Trophoblast cell (in vitro differentiated cells and primary cell): ENCODE measurements around the gene ADCY3.
"Not testable (repeated sequence)": the region's sequence is repeated elsewhere in the genome, so short reads cannot be mapped to it uniquely, and the experiment has no call there.

Experiments
- DNase-seq, 2 donors: peaks; one replicate each; pipeline ENCODE4 v3.0.0-alpha.2; 2016
- H2AFZ ChIP-seq: 2 replicates; pipeline ENCODE4 v1.6.1; 2013; ENCODE audit warnings: low read length, moderate library complexity, mild to moderate bottlenecking; ENCODE audit not compliant: insufficient read depth, poor library complexity
- H2AK5ac ChIP-seq: 2 replicates; pipeline ENCODE4 v1.6.1; 2013; ENCODE audit warnings: mild to moderate bottlenecking, low read length
- H2BK120ac ChIP-seq: 2 replicates; pipeline ENCODE4 v1.6.1; 2013; ENCODE audit warnings: low read length, mild to moderate bottlenecking, moderate library complexity; ENCODE audit not compliant: insufficient read depth, poor library complexity
- H2BK12ac ChIP-seq: 2 replicates; pipeline ENCODE4 v1.6.1; 2013; ENCODE audit warnings: mild to moderate bottlenecking, low read length, moderate library complexity
- H2BK5ac ChIP-seq: 2 replicates; pipeline ENCODE4 v1.6.1; 2013; ENCODE audit warnings: low read length, low read depth, moderate library complexity, mild to moderate bottlenecking; ENCODE audit not compliant: poor library complexity
- H3K14ac ChIP-seq: 2 replicates; pipeline ENCODE4 v1.6.1; 2013; ENCODE audit warnings: mild to moderate bottlenecking, low read length
- H3K18ac ChIP-seq: 2 replicates; pipeline ENCODE4 v1.6.1; 2013; ENCODE audit warnings: mild to moderate bottlenecking, low read length
- H3K23ac ChIP-seq: 2 replicates; pipeline ENCODE4 v1.6.1; 2013; ENCODE audit warnings: low read length
- H3K27ac ChIP-seq: 2 replicates; pipeline ENCODE4 v1.5.1; 2013; ENCODE audit warnings: low read depth, mild to moderate bottlenecking, inconsistent platforms, low read length, moderate library complexity
- H3K27me3 ChIP-seq: 2 replicates; pipeline ENCODE4 v1.6.1; 2013; ENCODE audit warnings: inconsistent platforms, mild to moderate bottlenecking, low read length, moderate library complexity; ENCODE audit not compliant: insufficient read depth
- H3K36me3 ChIP-seq, 2 experiments: 1 replicate in 1 of 2; 2 replicates in 1 of 2; pipeline ENCODE4 v1.6.1; 2013; ENCODE audit warnings: low read length in 2 of 2, mild to moderate bottlenecking in 2 of 2, moderate library complexity in 1 of 2; ENCODE audit not compliant: insufficient read depth in 2 of 2, control insufficient read depth in 1 of 2
- H3K4ac ChIP-seq: 2 replicates; pipeline ENCODE4 v1.6.1; 2013; ENCODE audit warnings: low read depth, mild to moderate bottlenecking, low read length, moderate library complexity
- H3K4me1 ChIP-seq, 2 experiments: 1 replicate in 1 of 2; 2 replicates in 1 of 2; pipeline ENCODE4 v1.6.1; 2013; ENCODE audit warnings: low read length in 2 of 2, mild to moderate bottlenecking in 2 of 2, moderate library complexity in 1 of 2; ENCODE audit not compliant: insufficient read depth in 2 of 2, control insufficient read depth in 1 of 2
- H3K4me2 ChIP-seq: 2 replicates; pipeline ENCODE4 v1.6.1; 2013; ENCODE audit warnings: inconsistent platforms, mild to moderate bottlenecking, low read length, moderate library complexity
- H3K4me3 ChIP-seq: 2 replicates; pipeline ENCODE4 v1.5.1; 2013; ENCODE audit warnings: mild to moderate bottlenecking, low read depth, low read length, inconsistent platforms
- H3K79me1 ChIP-seq: one replicate; pipeline ENCODE4 v1.6.1; 2013; ENCODE audit warnings: low read length
- H3K79me2 ChIP-seq: 2 replicates; pipeline ENCODE4 v1.6.1; 2013; ENCODE audit warnings: low read length, mild to moderate bottlenecking; ENCODE audit not compliant: control insufficient read depth, insufficient read depth, poor library complexity
- H3K9ac ChIP-seq: 2 replicates; pipeline ENCODE4 v1.6.1; 2013; ENCODE audit warnings: mild to moderate bottlenecking, low read length
- H3K9me3 ChIP-seq: 2 replicates; pipeline ENCODE4 v1.6.1; 2013; ENCODE audit warnings: low read depth, mild to moderate bottlenecking, control low read depth, inconsistent platforms, low read length; ENCODE audit not compliant: insufficient read depth
- H4K12ac ChIP-seq: 2 replicates; pipeline ENCODE4 v1.6.1; 2013; ENCODE audit warnings: low read depth, mild to moderate bottlenecking, low read length, moderate library complexity
- H4K8ac ChIP-seq: 2 replicates; pipeline ENCODE4 v1.6.1; 2013; ENCODE audit warnings: low read depth, mild to moderate bottlenecking, low read length, moderate library complexity
- H4K91ac ChIP-seq: one replicate; pipeline ENCODE4 v1.6.1; 2013; ENCODE audit warnings: low read depth, mild to moderate bottlenecking, low read length, moderate library complexity
- WGBS: extraction: QIAGEN DNeasy Blood & Tissue Kit; methylation state at CpG from one replicate; pipeline ENCODE4 v1.1.7; 2013; ENCODE audit warnings: missing lambda C conversion rate; ENCODE audit not compliant: insufficient read length, insufficient coverage; ENCODE audit errors: extremely low coverage; 5-methylcytosine and 5-hydroxymethylcytosine counted together

The ADCY3 gene

GRCh38 chr2:24806661-24807036 lies 113.4 kb downstream of the ADCY3 start:
- no peak overlapping the region for H4K12ac ChIP-seq
- H3K27ac ChIP-seq, result no peak overlapping the region
- H2BK12ac ChIP-seq, result no peak overlapping the region
- H3K27me3 ChIP-seq, result no peaks in the 10 kb centered on the region
- H3K4me2 ChIP-seq, result no peak overlapping the region
- H3K9me3 ChIP-seq, result peaks cover 3% of the 10 kb centered on the region
- H3K79me2 ChIP-seq, result no peaks in the 10 kb centered on the region
- no peak overlapping the region for H3K23ac ChIP-seq
- no peak overlapping the region for H3K18ac ChIP-seq
- no peak overlapping the region for H2AFZ ChIP-seq
- no peak overlapping the region for H2BK120ac ChIP-seq
- H3K4me3 ChIP-seq, result no peak overlapping the region
- no peak for DNase-seq
- H2BK5ac ChIP-seq, result no peak overlapping the region
- H3K4me1 ChIP-seq, result no peaks in the 10 kb centered on the region
- H3K4ac ChIP-seq, result no peak overlapping the region
- no peak overlapping the region for H2AK5ac ChIP-seq
- no peaks in the 10 kb centered on the region for H3K79me1 ChIP-seq
- H3K9ac ChIP-seq, result no peak overlapping the region
- no peak overlapping the region for H4K8ac ChIP-seq
- no peak overlapping the region for H3K14ac ChIP-seq
- H3K36me3 ChIP-seq, result peaks cover 9 to 10% of the 10 kb centered on the region in 2 experiments
- no peak overlapping the region for H4K91ac ChIP-seq

GRCh38 chr2:24805811-24806660 lies 114.0 kb downstream of the ADCY3 start:
- not testable (repeated sequence) for H3K4me3 ChIP-seq, H3K4me1 ChIP-seq, H2BK120ac ChIP-seq, H3K79me1 ChIP-seq, H3K18ac ChIP-seq, H4K12ac ChIP-seq, H4K91ac ChIP-seq, H3K9ac ChIP-seq, H3K4me2 ChIP-seq, H3K36me3 ChIP-seq, H4K8ac ChIP-seq, H2AK5ac ChIP-seq, H3K4ac ChIP-seq, H3K27me3 ChIP-seq, DNase-seq, H2BK12ac ChIP-seq, H3K9me3 ChIP-seq, H3K23ac ChIP-seq, H2AFZ ChIP-seq, H3K79me2 ChIP-seq, H3K27ac ChIP-seq, H2BK5ac ChIP-seq, H3K14ac ChIP-seq
- WGBS, result no CpG with 5 or more reads among the region's 25 CpGs

DNA sequence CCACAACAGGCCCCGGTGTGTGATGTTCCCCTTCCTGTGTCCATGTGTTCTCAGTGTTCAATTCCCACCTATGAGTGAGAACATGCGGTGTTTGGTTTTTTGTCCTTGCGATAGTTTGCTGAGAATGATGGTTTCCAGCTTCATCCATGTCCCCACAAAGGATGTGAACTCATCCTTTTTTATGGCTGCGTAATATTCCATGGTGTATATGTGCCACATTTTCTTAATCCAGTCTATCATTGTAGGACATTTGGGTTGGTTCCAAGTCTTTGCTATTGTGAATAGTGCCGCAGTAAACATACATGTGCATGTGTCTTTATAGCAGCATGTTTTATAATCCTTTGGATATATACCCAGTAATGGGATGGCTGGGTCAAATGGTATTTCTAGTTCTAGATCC lies 119.5 kb downstream of the ADCY3 start:
- H3K9me3 ChIP-seq, H3K27me3 ChIP-seq, H3K23ac ChIP-seq, H4K91ac ChIP-seq, H2BK120ac ChIP-seq, H3K79me1 ChIP-seq, DNase-seq, H3K9ac ChIP-seq, H3K4me3 ChIP-seq, H4K8ac ChIP-seq, H2AK5ac ChIP-seq, H2BK12ac ChIP-seq, H3K18ac ChIP-seq, H3K27ac ChIP-seq, H3K79me2 ChIP-seq, H3K4me1 ChIP-seq, H3K4me2 ChIP-seq, H2BK5ac ChIP-seq, H3K4ac ChIP-seq, H2AFZ ChIP-seq, H4K12ac ChIP-seq, H3K14ac ChIP-seq: not testable (repeated sequence)
- H3K36me3 ChIP-seq, result peaks cover 14% of the 10 kb centered on the region in 2 experiments
- WGBS, result no CpG with 5 or more reads among the region's 5 CpGs

GRCh38 chr2:24797644-24798043 lies 122.4 kb downstream of the ADCY3 start:
- no peak overlapping the region for H3K4me3 ChIP-seq
- no peak overlapping the region for H3K23ac ChIP-seq
- H3K27me3 ChIP-seq, result no peaks in the 10 kb centered on the region
- peaks cover 11% of the 10 kb centered on the region for H3K79me1 ChIP-seq
- no peak overlapping the region for H2BK5ac ChIP-seq
- H3K4ac ChIP-seq, result peak overlapping the region; percentile 70
- peaks cover 16% of the 10 kb centered on the region for H3K79me2 ChIP-seq
- H3K4me2 ChIP-seq, result no peak overlapping the region
- H3K4me1 ChIP-seq, result peaks cover 3% of the 10 kb centered on the region in 2 experiments
- no peak overlapping the region for H2BK120ac ChIP-seq
- H3K18ac ChIP-seq, result no peak overlapping the region
- H4K12ac ChIP-seq, result no peak overlapping the region
- no peak overlapping the region for H4K91ac ChIP-seq
- H3K9me3 ChIP-seq, result peaks cover 1% of the 10 kb centered on the region
- DNase-seq, result no peak
- H3K36me3 ChIP-seq, result peaks cover 12 to 14% of the 10 kb centered on the region in 2 experiments
- H2AK5ac ChIP-seq, result no peak overlapping the region
- no peak overlapping the region for H4K8ac ChIP-seq
- H3K14ac ChIP-seq, result no peak overlapping the region
- H3K27ac ChIP-seq, result no peak overlapping the region
- no peak overlapping the region for H3K9ac ChIP-seq
- no peak overlapping the region for H2BK12ac ChIP-seq
- H2AFZ ChIP-seq, result no peak overlapping the region
- WGBS, result no CpG with 5 or more reads among the region's 2 CpGs
